ENCODE data around the gene NKAIN1. TPM values are rescaled to one million over a fixed set of nuclear protein-coding genes. Genes with fewer than 3 reads are reported as not detected.

The NKAIN1 gene
- total and polyA plus RNA-seq, 2 of the 13 experiments (the other 11 are each of a cell fraction or from before 2014, with no cell fraction given) = 0.29 to 0.40 TPM

- WGBS (ENCODE audit: low lambda C conversion rate) = 100% methylated on average over 1 of the region's 1 CpG
- Histone ChIP-seq H3K9ac (ENCODE audit: insufficient read depth, low read depth, low read length) (no peak overlapping the region), H3K36me3 (replicated peaks in 1 of 2; ENCODE audit: control insufficient read depth in 1 of 2, insufficient read depth in 2 of 2, low read length in 2 of 2) (peaks cover 16 to 51% of the 10 kb centered on the region in 2 experiments), H3K4me1 (ENCODE audit: insufficient read depth, low read length) (no peaks in the 10 kb centered on the region; the same call in 1 of the 2 replicates), H3K27me3 (ENCODE audit: control insufficient read depth in 1 of 2, insufficient read depth in 2 of 2, low read length in 2 of 2) (no peaks in the 10 kb centered on the region), H3K27ac (ENCODE audit: extremely low read length, insufficient read depth, low read length) (no peak overlapping the region), H3K4me2 (ENCODE audit: low read depth, low read length) (no peak overlapping the region), H3K9me3 (ENCODE audit: low read length) (no peaks in the 10 kb centered on the region), H3K79me2 (ENCODE audit: insufficient read depth, low read length) (no peaks in the 10 kb centered on the region), H2AFZ (ENCODE audit: low read length) (no peak overlapping the region), H4K20me1 (ENCODE audit: insufficient read depth, low read length) (no peaks in the 10 kb centered on the region), H3K4me3 (replicated peaks in 1 of 3; ENCODE audit: insufficient read depth in 1 of 3, low read depth in 2 of 3, low read length in 3 of 3) (no peak overlapping the region)
- no TSS peak for BruUV-seq (replicated peaks)
- DNase-seq (ENCODE audit: low spot score) (no peak), FAIRE-seq (no peak), ATAC-seq (no peak)
- in situ Hi-C loops (cut with HindIII; ENCODE audit: extremely low pct_ligation_motif_present, low pct_unique_long_range_greater_than_20kb) = no loop called here
- ChIA-PET CTCF (ENCODE audit: low intra/inter-chr PET ratio, low total read pairs) (no interaction called here), POLR2A (no interaction called here)
- TF ChIP-seq NCOA5 (CRISPR knock-in tag; IDR thresholded peaks at IDR 0.05) (no peak), ZSCAN31 (CRISPR knock-in tag; IDR thresholded peaks at IDR 0.05; ENCODE audit: low read depth) (no peak), MYPOP (CRISPR knock-in tag; IDR thresholded peaks at IDR 0.05) (no peak), NFATC3 (CRISPR knock-in tag; IDR thresholded peaks at IDR 0.05) (no peak), CEBPG (CRISPR knock-in tag; IDR thresholded peaks at IDR 0.05) (no peak), ZNF564 (CRISPR knock-in tag; IDR thresholded peaks at IDR 0.05) (no peak), ERF (CRISPR knock-in tag; IDR thresholded peaks at IDR 0.05) (no peak), ZNF556 (CRISPR knock-in tag; IDR thresholded peaks at IDR 0.05; ENCODE audit: borderline replicate concordance) (no peak), RFXAP (CRISPR knock-in tag; IDR thresholded peaks at IDR 0.05; ENCODE audit: borderline replicate concordance) (no peak), ZNF713 (CRISPR knock-in tag; IDR thresholded peaks at IDR 0.05) (no peak), BHLHE40 (IDR thresholded peaks at IDR 0.05; ENCODE audit: low read length) (no peak), ZNF407 (CRISPR knock-in tag; IDR thresholded peaks at IDR 0.05; ENCODE audit: not compliant biosample characterization) (no peak), ZFP36L2 (CRISPR knock-in tag; IDR thresholded peaks at IDR 0.05) (no peak), MAFK (conservative IDR thresholded peaks at IDR 0.05 in 1 of 2, IDR thresholded peaks at IDR 0.05 in 1 of 2; ENCODE audit: low read length in 2 of 2) (no peak), ATF2 (CRISPR knock-in tag; IDR thresholded peaks at IDR 0.05) (no peak)
- intact Hi-C loops (cut with micrococcal nuclease; ENCODE audit: unreplicated experiment) = no loop called here
Observed at GRCh38 chr1:31258581-31258980, 18.9 kb upstream of the NKAIN1 start.

Measured in HepG2 (cell line).